Measurements from ENCODE around the gene ASMTL.
A peak's percentile ranks its signal among the peaks of the same experiment; 100 is the strongest.
"Not testable (repeated sequence)": the region's sequence is repeated elsewhere in the genome, so short reads cannot be mapped to it uniquely, and the experiment has no call there.

Gene ASMTL

GRCh38 chrX:1453951-1454785, 1.5 kb upstream of the ASMTL start:
- peak; percentile 84 for DNase-seq (ENCODE audit: low spot score)

GRCh38 chrX:1453395-1453783, 680 bp upstream of the ASMTL start:
- DNase-seq (ENCODE audit: low spot score), result peak; percentile 57

- no peak for DNase-seq (ENCODE audit: low spot score)
Measured at GRCh38 chrX:1451661-1452515, 821 bp downstream of the ASMTL start.

DNA sequence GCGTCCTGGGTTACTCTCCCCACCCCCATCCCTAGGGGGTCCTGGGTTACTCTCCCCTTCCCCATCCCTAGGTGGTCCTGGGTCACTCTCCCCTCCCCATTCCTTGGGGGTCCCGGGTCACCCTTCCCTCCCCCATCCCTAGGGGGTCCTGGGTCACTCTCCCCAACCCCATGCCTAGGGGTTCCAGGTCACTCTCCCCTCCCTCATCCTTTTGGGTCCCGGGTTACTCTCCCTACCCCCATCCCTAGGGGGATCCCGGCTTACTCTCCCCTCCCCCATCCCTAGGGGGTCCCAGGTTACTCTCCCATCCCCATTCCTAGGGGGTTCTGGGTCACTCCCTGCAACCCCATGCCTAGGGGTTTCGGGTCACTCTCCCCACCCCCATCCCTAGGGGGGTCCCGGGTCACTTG, 1.5 kb downstream of the ASMTL start:
- DNase-seq (ENCODE audit: low spot score), result no peak

GRCh38 chrX:1450361-1451161, 2.1 kb downstream of the ASMTL start:
- DNase-seq (ENCODE audit: low spot score), result no peak

DNA sequence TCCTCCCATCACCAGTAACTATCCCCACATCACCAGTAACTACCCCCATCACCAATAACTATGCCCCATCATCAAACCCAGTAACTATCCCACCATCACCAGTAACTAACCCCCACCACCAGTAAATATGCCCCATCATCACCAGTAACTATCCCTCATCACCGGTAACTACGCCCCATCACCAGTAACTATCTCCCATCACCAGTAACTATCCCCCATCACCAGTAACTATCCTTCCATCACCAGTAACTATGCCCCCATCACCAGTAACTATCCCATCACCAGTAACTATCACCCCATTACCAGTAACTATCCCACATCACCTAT, 2.9 kb downstream of the ASMTL start:
- DNase-seq (ENCODE audit: low spot score), result no peak

- no peak for DNase-seq (ENCODE audit: low spot score)
Measured at GRCh38 chrX:1449036-1449822, 3.5 kb downstream of the ASMTL start.

DNA sequence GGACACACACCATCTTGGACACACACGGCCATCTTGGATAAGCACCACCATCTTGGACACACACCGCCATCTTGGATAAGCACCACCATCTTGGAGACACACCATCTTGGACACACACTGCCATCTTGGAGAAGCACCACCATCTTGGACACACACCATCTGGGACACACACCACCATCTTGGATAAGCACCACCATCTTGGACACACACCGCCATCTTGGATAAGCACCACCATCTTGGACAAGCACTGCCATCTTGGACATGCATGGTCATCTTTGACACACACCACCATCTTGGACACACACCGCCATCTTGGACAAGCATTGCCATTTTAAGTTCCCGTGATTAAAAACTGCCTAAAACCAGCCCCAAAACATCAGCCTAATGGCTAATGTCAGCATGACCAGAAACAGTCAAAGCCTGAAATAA, 4.1 kb downstream of the ASMTL start:
- DNase-seq (ENCODE audit: low spot score), result not testable (repeated sequence)

DNA sequence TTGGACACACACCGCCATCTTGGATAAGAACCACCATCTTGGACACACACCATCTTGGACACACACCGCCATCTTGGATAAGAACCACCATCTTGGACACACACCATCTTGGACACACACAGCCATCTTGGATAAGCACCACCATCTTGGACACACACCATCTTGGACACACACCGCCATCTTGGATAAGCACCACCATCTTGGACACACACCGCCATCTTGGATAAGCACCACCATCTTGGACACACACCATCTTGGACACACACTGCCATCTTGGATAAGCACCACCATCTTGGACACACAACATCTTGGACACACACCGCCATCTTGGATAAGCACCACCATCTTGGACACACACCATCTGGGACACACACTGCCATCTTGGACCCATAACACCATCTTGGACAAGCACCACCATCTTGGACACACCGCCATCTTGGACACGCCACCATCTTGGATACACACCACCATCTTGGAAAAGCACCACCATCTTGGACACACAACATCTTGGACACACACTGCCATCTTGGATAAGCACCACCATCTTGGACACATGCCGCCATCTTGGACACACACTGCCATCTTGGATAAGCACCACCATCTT, 4.6 kb downstream of the ASMTL start:
- DNase-seq (ENCODE audit: low spot score), result not testable (repeated sequence)

DNA sequence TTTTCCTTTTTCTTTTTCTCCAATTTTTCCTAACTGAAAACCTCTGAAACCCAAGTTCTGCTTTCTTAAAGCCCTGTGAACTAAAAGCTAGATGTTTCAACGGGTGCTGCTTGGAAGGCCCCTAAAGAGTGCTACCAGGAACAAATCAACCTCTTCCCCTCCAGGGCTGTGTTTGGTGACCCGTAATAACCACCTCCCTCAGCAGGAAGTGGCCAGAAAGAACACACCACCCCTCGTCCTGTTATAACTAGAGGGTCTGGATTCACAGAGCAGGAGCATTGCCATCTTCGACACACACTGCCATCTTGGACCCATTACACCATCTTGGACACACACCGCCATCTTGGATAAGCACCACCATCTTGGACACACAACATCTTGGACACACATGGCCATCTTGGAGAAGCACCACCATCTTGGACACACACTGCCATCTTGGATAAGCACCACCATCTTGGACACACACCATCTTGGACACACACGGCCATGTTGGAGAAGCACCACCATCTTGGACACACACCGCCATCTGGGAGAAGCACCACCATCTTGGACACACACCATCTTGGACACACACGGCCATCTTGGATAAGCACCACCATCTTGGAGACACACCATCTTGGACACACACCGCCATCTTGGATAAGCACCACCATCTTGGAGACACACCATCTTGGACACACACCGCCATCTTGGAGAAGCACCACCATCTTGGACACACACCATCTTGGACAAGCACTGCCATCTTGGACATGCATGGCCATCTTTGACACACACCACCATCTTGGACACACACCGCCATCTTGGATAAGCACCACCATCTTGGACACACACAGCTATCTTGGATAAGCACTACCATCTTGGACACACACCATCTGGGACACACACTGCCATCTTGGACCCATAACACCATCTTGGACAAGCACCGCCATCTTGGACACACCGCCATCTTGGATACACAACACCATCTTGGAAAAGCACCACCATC, 5.4 kb downstream of the ASMTL start:
- not testable (repeated sequence) for DNase-seq (ENCODE audit: low spot score)

DNA sequence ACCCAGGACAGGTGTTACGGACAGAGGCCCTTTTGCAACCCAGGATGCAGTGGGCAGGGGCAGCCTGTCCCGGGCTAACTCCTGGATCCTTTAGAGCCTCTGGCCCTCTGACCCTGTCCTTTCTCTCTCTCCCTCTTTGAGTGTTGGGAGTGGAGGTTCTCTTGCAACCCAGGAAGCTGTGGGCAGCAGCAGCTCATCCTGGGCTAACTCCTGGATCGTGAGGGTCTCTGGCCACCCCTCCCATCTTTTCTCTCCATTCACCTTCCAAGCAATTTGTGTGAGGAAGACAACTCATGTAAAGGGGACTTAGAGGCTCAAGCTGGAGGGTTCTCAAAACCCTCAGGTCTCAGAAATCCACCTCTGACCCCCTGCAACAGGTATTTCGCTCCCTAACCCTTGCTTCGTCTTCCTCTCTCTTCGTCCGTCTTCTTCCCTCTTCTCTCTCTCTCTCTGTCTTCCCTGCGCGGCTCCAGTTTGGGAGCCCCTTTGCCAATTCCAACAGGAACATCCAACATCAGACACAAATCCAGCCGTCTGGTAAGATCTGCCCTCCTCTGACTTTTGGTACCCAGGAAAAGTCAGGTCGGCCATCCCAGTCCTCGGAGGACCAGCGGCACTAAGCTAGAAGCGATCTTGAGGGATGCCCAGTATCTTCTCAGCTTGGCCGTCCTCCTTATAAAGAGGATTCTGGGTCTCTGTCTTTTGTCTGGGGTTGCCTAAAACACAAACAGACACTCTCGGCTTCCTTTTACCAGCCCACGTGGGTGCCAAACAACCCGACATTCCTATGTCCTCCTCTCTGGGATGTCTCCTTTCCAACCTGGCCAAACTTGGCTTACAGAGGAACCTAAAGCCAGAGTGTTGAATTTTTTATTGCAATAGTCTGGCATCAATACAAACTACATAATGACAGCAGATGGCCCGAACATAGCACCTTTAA, 7.9 kb downstream of the ASMTL start:
- no peak for DNase-seq (ENCODE audit: low spot score)

GRCh38 chrX:1443496-1444075, 9.1 kb downstream of the ASMTL start:
- DNase-seq (ENCODE audit: low spot score), result no peak

DNA sequence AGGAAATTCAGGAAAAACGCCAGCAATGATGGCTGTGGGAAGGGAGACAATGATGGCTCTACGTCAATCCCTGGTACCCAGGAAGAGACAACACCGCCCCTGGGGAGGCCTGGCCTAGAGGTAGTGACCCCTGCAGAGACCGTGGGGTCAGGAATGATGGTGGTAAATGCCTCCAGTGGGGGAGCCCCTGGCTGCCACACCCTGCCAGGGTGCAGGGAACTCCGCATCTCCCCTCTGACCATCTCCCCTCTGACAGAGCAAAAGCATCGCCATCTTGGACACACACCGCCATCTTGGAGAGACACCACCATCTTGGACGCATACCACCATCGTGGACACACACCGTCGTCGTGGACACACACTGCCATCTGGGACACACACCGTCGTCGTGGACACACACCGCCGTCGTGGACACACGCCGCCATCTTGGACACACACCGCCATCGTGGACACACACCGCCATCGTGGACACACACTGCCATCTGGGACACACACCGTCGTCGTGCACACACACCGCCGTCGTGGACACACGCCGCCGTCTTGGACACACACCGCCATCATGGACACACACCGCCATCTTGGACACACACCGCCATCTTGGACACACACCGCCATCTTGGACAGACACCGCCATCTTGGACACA, 9.9 kb downstream of the ASMTL start:
- no peak for DNase-seq (ENCODE audit: low spot score)

GRCh38 chrX:1442016-1442665, 10.6 kb downstream of the ASMTL start:
- DNase-seq (ENCODE audit: low spot score), result no peak

DNA sequence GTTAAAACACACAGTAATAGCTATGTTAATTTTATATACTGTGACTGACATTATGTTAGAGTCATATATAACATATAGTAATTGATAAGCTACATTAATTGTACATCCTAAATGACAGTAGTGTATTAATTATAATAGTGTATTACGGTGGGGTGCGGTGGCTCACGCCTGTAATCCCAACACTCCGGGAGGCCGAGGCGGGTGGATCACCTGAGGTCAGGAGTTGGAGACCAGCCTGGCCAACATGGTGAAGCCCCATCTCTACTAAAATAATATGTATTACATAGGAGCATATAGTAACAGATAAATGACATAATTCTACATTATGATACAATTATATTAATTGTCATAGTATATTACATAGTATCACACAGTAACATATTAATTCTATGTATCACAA, 12.2 kb downstream of the ASMTL start:
- no peak for DNase-seq (ENCODE audit: low spot score)

DNA sequence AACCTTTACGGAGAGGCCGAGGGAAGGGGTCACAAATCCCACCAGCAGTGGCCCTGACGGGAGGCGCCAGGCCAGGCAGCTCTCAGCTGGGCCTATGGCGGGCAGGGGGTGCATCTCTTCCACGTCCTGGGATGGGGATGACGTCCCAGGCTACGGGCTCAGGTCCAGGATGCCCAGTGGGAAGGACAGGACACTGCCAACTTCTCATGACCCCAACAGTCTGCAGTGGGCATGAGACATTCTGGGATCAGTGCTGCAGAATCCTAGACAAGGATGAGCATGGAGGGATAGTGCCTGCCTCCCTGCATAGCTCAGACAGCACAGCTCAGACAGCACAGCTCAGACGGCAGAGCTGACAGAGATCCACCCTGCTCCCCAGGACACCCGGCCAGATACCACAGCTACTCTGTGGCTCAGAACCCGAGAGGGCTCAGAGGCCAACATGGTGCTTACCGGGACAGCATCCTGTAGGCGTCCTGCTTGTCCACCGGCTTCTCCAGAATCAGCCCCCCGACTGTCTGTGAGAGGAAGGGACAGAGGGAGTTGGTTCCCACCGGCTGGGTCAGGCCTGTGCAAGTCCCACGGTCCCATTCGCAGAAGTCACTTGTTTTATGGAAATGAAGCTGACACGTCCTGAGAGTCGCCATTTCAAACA, 17.3 kb downstream of the ASMTL start:
- DNase-seq (ENCODE audit: low spot score), result no peak

- DNase-seq (ENCODE audit: low spot score), result no peak
Measured at GRCh38 chrX:1434871-1435240, 17.9 kb downstream of the ASMTL start.
